DMS153 treated with DMSO at 0.1 percent for 48 hours (cell line): ENCODE data around the gene VDAC1.

ENCODE experiments used
- DNase-seq: peaks from one replicate; lab custom pipeline; 2025; ENCODE audit not compliant: unreplicated experiment; lab: John Stamatoyannopoulos, UW

Gene VDAC1

DNA sequence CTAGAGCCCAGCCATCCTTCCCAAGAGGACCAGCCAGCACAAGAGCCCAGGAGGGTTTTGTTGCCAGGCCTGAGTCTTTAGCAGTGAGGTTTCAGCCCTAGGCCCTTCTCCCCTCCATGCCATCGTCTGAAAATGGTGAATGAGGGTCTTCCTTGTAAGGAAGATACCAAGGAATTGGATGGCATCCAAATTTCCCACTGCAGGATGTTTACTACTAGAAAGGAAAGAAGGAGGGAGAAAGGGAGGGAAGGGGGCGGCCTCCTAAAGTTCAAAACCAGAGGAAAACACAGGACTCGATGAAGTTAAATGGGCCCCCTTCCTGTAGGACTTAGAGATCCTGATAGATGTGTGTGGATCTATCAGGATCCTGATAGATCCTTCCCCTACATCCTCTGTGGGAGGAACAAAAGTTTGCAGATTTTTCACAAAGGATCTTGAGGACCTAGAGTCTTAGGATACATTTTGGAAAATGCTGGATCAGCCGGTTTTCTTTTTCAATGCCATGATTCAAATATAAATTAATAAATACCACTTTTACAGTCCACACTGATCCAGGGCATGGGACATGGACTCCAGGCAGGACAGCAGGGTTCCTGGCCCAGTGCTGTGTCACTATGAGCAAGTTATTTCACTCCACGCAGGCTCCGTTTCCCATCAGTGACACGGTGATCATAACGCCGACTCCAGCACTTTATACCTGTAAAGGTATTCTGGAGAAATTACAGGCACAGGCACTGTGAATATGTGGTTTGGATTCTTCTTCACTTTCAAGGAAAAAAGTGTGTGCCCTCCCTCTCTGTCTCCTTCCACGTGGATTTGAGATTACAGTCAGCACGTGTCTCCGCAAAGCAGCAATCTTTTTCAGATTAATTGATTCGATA is 77.2 kb downstream of the VDAC1 start:
- no peak for DNase-seq

DNA sequence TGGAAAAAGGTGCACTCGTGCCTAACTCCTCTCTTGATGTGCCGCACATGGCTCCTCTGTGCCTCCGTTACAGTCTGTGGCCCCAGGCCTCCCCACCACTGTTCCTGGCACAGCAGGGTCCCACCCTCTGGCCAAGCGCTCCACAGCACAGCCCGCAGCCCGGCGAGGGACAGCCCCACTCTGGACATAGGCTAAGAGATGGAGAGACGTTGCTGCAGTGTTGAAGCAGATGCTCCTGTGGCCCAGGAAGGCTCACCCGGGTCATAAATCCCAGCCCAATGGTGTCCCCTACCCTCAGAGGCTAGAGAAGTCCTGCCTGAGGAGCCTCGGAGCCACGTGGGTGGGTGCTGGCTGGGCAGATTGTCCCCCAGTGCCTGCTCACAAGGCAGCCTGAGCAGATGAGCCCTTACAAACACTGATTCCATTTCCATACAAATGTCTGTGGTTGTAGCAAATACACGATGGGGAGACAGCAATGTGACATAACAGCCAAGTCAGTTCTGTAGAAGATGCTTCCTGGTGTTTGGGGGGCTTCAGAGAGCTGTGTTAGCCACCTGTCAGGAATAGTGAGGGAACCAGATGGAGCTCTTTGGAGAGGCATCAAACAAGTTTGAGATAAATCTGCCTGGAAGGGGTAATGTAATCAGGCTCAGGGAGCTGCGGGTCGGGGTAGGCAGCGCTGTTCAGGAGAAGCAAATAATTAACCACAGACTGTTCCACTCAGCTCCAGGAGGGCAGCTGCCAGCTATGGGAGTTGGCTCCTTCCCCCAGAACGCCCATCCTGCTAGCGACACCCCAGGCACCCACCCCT is 78.1 kb downstream of the VDAC1 start:
- DNase-seq = no peak

DNA sequence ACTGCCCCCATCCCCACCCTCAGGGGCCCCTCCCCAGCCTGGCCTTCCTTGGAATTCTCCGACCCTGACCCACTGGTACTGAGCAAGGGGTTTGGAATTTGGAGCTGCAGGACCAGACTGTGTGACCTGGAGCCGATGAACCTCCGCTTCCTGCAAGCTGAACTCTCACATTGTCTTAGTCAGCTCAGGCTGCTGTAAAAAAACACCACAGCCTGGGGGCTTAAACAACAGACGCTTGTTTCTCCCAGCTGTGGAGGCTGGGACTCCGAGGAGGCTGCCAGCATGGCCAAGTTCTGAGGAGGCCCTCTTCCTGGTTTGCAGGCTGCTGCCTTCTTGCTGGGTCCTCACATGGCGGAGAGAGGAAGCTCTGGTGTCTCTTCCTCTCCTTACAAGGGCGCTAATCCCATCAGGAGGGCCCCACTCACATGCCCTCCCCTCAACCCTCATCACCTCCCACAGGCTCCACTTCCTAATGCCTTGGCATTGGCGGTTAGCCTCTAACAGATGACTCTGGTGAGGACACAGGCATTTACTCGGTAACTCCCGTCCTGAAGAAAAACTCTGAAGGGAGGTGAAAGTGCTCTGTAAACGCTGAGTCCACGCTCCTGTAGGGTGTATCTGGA is 78.8 kb downstream of the VDAC1 start:
- no peak for DNase-seq

DNA sequence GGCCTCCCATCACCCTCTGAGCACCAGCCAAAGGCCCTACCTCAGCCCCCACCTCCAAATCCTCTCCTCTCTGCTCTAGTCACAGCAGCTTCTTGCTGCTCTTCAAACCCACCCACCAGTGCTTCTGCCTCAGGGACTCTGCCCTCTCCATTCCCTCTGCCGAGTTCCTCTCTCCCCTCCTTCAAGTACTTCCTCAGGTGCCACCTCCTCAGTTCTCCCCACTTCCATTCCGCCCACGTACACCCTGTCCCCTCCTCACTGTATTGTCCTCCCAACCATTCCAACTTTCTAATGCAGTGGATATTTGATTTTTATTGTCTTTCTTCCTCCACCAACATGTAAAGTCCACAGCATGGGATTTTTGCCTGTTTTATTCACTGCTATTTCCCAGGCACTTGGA is 79.5 kb downstream of the VDAC1 start:
- DNase-seq = no peak

DNA sequence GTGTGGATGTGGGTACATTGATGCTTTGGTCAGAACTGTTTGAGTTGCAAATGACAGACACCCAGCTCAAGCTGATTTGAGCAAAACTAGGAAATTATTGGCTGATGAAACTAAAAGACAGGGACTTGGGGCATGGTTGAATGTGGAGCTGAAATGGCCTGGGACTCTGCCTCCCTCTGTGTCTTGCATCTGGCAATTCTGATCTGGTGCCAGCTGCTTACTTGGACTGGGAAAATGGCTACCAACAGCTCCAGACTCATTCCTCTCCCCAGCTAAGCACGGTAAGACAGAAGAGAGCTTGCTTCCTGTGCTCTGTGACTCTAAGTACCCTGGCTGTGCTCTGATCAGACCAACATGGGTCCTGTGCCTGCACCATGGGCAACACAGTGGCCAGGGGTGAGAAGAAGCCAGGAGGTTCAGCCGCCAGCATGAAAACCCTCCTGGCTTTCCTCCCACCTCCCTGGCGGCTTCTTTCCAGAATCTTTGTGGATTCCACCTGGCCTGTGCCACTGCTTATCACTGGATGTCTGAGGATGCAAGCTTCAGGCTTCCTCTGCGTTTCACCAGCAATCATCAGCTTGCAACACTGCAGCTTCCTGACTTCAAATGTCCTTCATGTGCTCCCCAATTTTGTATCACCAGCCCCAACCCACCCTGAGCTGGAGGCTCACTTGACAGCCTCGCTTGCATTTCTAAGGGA is 80.4 kb downstream of the VDAC1 start:
- no peak for DNase-seq

DNA sequence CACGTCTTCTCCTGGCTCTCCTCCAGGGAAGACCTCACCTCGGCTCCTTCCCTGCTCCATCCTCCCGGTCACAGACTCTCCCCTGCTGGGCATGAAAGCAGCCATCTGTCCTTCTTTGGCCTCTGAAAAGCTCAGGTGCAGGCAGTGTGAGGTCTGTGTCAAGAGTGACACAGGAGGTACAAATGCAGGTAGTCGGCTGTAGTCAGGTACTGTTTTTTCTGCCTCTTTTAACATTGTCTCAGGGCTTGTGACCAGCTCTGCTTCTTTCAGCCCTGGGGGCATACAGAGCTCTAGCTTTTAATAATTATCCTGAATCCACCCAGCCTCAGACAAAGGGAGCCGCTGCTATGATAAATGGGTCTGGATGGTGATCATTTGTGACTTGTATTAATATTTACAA is 82.8 kb downstream of the VDAC1 start:
- DNase-seq = no peak
